ENCODE data around the gene DPH2. TPM values are rescaled to one million over a fixed set of nuclear protein-coding genes. Genes with fewer than 3 reads are reported as not detected.

The DPH2 gene
- total RNA-seq, 4 donors from 2014 or later, result 27.8 to 64.4 (median 39.8) TPM

DNA sequence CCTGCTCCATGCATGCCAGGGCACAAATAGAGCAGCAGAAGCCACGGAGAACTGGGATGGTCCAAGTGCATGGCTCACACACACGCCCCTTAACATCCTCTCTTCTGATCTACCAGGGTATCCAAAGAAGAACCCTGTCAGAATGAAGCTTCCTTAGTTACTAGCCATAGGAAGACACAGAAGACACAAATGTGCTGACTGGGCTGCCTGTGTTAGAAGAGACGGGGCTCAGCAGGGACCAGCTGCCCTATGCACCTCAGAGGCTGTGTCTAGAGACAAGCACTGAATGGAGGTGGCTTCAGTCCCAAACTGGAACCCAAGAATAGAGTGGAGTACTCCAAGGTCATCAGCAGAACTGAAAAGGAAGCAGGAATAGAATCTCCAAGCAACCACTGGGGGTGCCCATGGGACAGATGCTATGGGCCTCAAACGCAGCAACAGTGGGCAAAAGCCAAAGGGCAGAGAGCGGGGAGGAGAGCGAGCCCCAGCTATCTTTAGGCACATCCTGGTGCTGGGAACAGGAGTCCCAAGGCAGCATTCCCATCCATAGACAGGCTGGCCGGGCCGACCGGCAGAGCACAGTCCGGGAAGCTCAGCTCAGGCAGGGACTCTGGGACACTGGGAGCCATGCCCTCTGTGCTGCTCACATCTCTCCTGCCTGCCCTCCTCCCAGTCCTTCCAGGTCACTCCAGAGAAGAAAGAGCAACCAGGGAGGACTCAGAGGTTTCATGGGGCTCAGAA, 51.9 kb downstream of the DPH2 start:
- Histone ChIP-seq H3K4me3 (no peak overlapping the region), H3K27me3 (no peaks in the 10 kb centered on the region), H3K36me3 (peaks cover 8% of the 10 kb centered on the region), H3K27ac (no peak overlapping the region), H3K9me3 (no peaks in the 10 kb centered on the region), H3K4me1 (peaks cover 26% of the 10 kb centered on the region)
- TF ChIP-seq EP300 (IDR thresholded peaks at IDR 0.05) (no peak), POLR2AphosphoS5 (IDR thresholded peaks at IDR 0.05) (no peak), POLR2A (IDR thresholded peaks at IDR 0.05) (no peak)
- TF ChIP-seq, protein P1, sequence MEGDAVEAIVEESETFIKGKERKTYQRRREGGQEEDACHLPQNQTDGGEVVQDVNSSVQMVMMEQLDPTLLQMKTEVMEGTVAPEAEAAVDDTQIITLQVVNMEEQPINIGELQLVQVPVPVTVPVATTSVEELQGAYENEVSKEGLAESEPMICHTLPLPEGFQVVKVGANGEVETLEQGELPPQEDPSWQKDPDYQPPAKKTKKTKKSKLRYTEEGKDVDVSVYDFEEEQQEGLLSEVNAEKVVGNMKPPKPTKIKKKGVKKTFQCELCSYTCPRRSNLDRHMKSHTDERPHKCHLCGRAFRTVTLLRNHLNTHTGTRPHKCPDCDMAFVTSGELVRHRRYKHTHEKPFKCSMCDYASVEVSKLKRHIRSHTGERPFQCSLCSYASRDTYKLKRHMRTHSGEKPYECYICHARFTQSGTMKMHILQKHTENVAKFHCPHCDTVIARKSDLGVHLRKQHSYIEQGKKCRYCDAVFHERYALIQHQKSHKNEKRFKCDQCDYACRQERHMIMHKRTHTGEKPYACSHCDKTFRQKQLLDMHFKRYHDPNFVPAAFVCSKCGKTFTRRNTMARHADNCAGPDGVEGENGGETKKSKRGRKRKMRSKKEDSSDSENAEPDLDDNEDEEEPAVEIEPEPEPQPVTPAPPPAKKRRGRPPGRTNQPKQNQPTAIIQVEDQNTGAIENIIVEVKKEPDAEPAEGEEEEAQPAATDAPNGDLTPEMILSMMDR (IDR thresholded peaks at IDR 0.05), result no peak
- no peak for DNase-seq (ENCODE audit: low spot score in 2 of 2)
- 88% methylated on average over 8 of the region's 10 CpGs for WGBS

Other genes with a start within 250 kb of the DPH2 start
- under 1 TPM in 3 of 4 donors, not detected in 1; 0.38 to 0.91 (median 0.72) TPM for gene ARTN, start 36.2 kb upstream of the DPH2 start, total RNA-seq
- gene IPO13, start 23.1 kb upstream of the DPH2 start, total RNA-seq, result 10 to 100 TPM; 30.8 to 41.0 (median 34.8) TPM
- gene ATP6V0B, start 5.0 kb downstream of the DPH2 start, total RNA-seq, result 100 to 1,000 TPM in 3 of 4 donors, 10 to 100 TPM in 1; 95.2 to 193 (median 150) TPM
- 10 to 100 TPM; 21.4 to 51.4 (median 41.0) TPM for gene B4GALT2, start 9.2 kb downstream of the DPH2 start, total RNA-seq
- gene CCDC24, start 21.6 kb downstream of the DPH2 start, total RNA-seq, result 1 to 10 TPM; 1.6 to 7.8 (median 3.7) TPM
- 10 to 100 TPM; 59.2 to 95.4 (median 84.5) TPM for gene SLC6A9, start 61.5 kb downstream of the DPH2 start, total RNA-seq
- not detected for gene KLF17, start 148.8 kb downstream of the DPH2 start, total RNA-seq
- gene KLF18, start 171.6 kb downstream of the DPH2 start, total RNA-seq, result not detected
- gene DMAP1, start 243.5 kb downstream of the DPH2 start, total RNA-seq, result 100 to 1,000 TPM in 1 of 4 donors, 10 to 100 TPM in 3; 44.2 to 102 (median 52.6) TPM